ENCODE data around the gene AOAH.

DNA sequence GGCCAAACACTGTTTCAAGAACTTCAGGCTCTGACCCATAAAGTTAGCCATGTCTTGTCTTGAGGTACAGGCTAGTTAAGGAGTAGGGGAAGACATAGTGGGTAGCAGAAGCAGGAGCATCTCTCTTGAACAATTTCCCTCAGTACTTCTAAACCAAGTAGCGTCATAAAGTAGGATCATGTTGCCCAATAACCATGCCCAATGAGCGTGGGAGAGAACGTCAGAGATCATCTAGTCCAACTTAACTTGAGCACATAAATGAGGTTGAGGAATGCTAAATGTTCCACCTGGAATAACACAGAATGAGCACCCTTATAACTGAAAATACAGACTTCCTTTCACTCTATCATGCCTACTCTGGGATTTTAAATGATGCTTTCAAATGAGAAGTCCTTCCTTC lies 134.9 kb downstream of the AOAH start:
- TF ChIP-seq CHD1 (IDR thresholded peaks at IDR 0.05; ENCODE audit: low read depth, low read length): no peak
- TF ChIP-seq, protein P1, sequence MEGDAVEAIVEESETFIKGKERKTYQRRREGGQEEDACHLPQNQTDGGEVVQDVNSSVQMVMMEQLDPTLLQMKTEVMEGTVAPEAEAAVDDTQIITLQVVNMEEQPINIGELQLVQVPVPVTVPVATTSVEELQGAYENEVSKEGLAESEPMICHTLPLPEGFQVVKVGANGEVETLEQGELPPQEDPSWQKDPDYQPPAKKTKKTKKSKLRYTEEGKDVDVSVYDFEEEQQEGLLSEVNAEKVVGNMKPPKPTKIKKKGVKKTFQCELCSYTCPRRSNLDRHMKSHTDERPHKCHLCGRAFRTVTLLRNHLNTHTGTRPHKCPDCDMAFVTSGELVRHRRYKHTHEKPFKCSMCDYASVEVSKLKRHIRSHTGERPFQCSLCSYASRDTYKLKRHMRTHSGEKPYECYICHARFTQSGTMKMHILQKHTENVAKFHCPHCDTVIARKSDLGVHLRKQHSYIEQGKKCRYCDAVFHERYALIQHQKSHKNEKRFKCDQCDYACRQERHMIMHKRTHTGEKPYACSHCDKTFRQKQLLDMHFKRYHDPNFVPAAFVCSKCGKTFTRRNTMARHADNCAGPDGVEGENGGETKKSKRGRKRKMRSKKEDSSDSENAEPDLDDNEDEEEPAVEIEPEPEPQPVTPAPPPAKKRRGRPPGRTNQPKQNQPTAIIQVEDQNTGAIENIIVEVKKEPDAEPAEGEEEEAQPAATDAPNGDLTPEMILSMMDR (conservative IDR thresholded peaks at IDR 0.05; ENCODE audit: low read depth, low read length): no peak
- TF ChIP-seq MXI1 (IDR thresholded peaks at IDR 0.05; ENCODE audit: borderline replicate concordance, low read depth, low read length): no peak
- TF ChIP-seq MAFK (IDR thresholded peaks at IDR 0.05; ENCODE audit: low read depth, low read length): no peak
- no peak for TF ChIP-seq SMC3 (IDR thresholded peaks at IDR 0.05; ENCODE audit: low read depth, low read length)
- TF ChIP-seq POLR2A (IDR thresholded peaks at IDR 0.05; ENCODE audit: low read depth, low read length): no peak
- no peak for TF ChIP-seq MAZ (IDR thresholded peaks at IDR 0.05; ENCODE audit: borderline replicate concordance, low read depth, low read length)
- TF ChIP-seq ELK1 (IDR thresholded peaks at IDR 0.05; ENCODE audit: borderline replicate concordance, low read depth, low read length): no peak
- no peak for TF ChIP-seq RFX5 (IDR thresholded peaks at IDR 0.05; ENCODE audit: low read depth, low read length)

Data from IMR-90 (cell line).